PC-3 (cell line): ENCODE results near the gene ZNF678. TPM values are rescaled to one million over a fixed set of nuclear protein-coding genes. Genes with fewer than 3 reads are reported as not detected.

Experiments used
- ATAC-seq: fragments of 200-7000 bp; cut with Tn5 transposase; 2 replicates; pipeline ENCODE4 v1.9.1; 2020; ENCODE audit warnings: mild to moderate bottlenecking, moderate library complexity
- BruUV-seq: library from RNA; stranded (reverse); fragments of 400-500 nt; replicated peaks from 2 replicates; lab custom pipeline; 2021; lab: Mats Ljungman, UMichigan
- CTCF ChIA-PET: fragments of 300-600 bp; sonication (Branson Sonifier 250); formaldehyde crosslinking; loops from one replicate; lab custom pipeline; 2022; ENCODE audit warnings: antibody characterized with exemption; lab: Charles Lee
- POLR2A ChIA-PET: fragments of 300-600 bp; sonication (Branson Sonifier 250); formaldehyde crosslinking; loops from one replicate; lab custom pipeline; 2022; ENCODE audit warnings: antibody characterized with exemption; ENCODE audit not compliant: unreplicated experiment; lab: Charles Lee
- DNase-seq: peaks from one replicate; pipeline ENCODE4 v3.0.0-alpha.2; 2015
- H2AFZ ChIP-seq: fragments of 300-600 bp; sonication (generic); 2 replicates; pipeline ENCODE4 v1.6.0; 2016; ENCODE audit warnings: antibody characterized with exemption, low read length
- H3F3A ChIP-seq: fragments of 300-600 bp; sonication (generic); one replicate; pipeline ENCODE4 v1.6.0; 2017; ENCODE audit warnings: antibody characterized with exemption, low read length, control low read depth, mild to moderate bottlenecking; ENCODE audit not compliant: unreplicated experiment
- H3K27ac ChIP-seq: fragments of 300-600 bp; sonication (generic); 2 replicates; pipeline ENCODE4 v1.5.1; 2016; ENCODE audit warnings: mild to moderate bottlenecking, low read length
- H3K27me3 ChIP-seq: fragments of 300-600 bp; sonication (generic); 2 replicates; pipeline ENCODE4 v1.6.1; 2016; ENCODE audit warnings: low read length, mixed read lengths
- H3K36me3 ChIP-seq: fragments of 300-600 bp; sonication (generic); 2 replicates; pipeline ENCODE4 v1.6.1; 2016; ENCODE audit warnings: low read depth, mixed run types, low read length, mixed read lengths
- H3K4me1 ChIP-seq: fragments of 300-600 bp; sonication (generic); 2 replicates; pipeline ENCODE4 v1.5.1; 2016; ENCODE audit warnings: low read length; ENCODE audit not compliant: insufficient read depth
- H3K4me2 ChIP-seq: fragments of 300-600 bp; sonication (generic); 2 replicates; pipeline ENCODE4 v1.6.0; 2016; ENCODE audit warnings: low read length
- H3K4me3 ChIP-seq: fragments of 300-600 bp; sonication (generic); 2 replicates; pipeline ENCODE4 v1.5.1; 2016; ENCODE audit warnings: mild to moderate bottlenecking, low read length, mixed read lengths
- H3K79me2 ChIP-seq: fragments of 300-600 bp; sonication (generic); 2 replicates; pipeline ENCODE4 v1.6.1; 2017; ENCODE audit warnings: low read length, mixed read lengths
- H3K9ac ChIP-seq: fragments of 300-600 bp; sonication (generic); 2 replicates; pipeline ENCODE4 v1.6.0; 2016; ENCODE audit warnings: mild to moderate bottlenecking, low read length
- H3K9me2 ChIP-seq: fragments of 300-600 bp; sonication (generic); replicated peaks from 2 replicates; pipeline ENCODE4 v1.6.1; 2016; ENCODE audit warnings: mixed run types, low read length, mixed read lengths
- H3K9me3 ChIP-seq: fragments of 300-600 bp; sonication (generic); 2 replicates; pipeline ENCODE4 v1.6.1; 2016; ENCODE audit warnings: low read length, mixed read lengths
- H4K20me1 ChIP-seq: fragments of 300-600 bp; sonication (generic); 2 replicates; pipeline ENCODE4 v1.6.1; 2016; ENCODE audit warnings: low read length, mixed read lengths
- CTCF ChIP-seq: fragments of 300-600 bp; sonication (generic); conservative IDR thresholded peaks from 2 replicates; pipeline ENCODE4 v1.5.1; 2017; ENCODE audit warnings: antibody characterized with exemption, low read depth, mild to moderate bottlenecking, low read length
- EZH2 ChIP-seq: fragments of 300-600 bp; sonication (generic); IDR thresholded peaks from one replicate; pipeline ENCODE4 v1.6.1; 2017; ENCODE audit warnings: antibody characterized with exemption, mild to moderate bottlenecking, low read length; ENCODE audit not compliant: unreplicated experiment
- EZH2phosphoT487 ChIP-seq: fragments of 300-600 bp; sonication (generic); IDR thresholded peaks from 2 replicates; pipeline ENCODE4 v1.6.1; 2018; ENCODE audit warnings: mild to moderate bottlenecking, antibody characterized with exemption, low read length, borderline replicate concordance
- intact Hi-C: fragments of 100-400 bp; cut with micrococcal nuclease; formaldehyde crosslinking; loops from 2 replicates; pipeline ENCODE4 v1.9.0; 2023
- total RNA-seq: library from RNA; depleted of rRNA; stranded (reverse); fragments of >200 nt; gene quantifications from 2 replicates; pipeline ENCODE4 v1.2.3, GENCODE V29; 2014

The ZNF678 gene
- total RNA-seq, 1 experiment from 2014 or later = 22.6 TPM

GRCh38 chr1:227544067-227545050 is 19.0 kb upstream of the ZNF678 start:
- Histone ChIP-seq H3K36me3 (no peaks in the 10 kb centered on the region), H3F3A (no peaks in the 10 kb centered on the region), H3K4me2 (no peak overlapping the region), H3K27ac (no peak overlapping the region), H2AFZ (no peak overlapping the region), H3K79me2 (no peaks in the 10 kb centered on the region), H3K4me1 (peaks cover 10% of the 10 kb centered on the region; the same call in 1 of the 2 replicates), H3K9me3 (no peaks in the 10 kb centered on the region), H4K20me1 (no peaks in the 10 kb centered on the region), H3K9me2 (no peaks in the 10 kb centered on the region), H3K4me3 (no peak overlapping the region), H3K9ac (no peak overlapping the region), H3K27me3 (no peaks in the 10 kb centered on the region)
- ATAC-seq (no peak), DNase-seq (no peak)
- ChIA-PET CTCF (interaction anchor here (0.6 kb wide), 1 partner anchor 409 kb away, joined by 4 read pairs; no protein-coding TSS in a partner anchor), POLR2A (no interaction called here)
- TF ChIP-seq EZH2phosphoT487 (no peak), EZH2 (no peak)
- intact Hi-C loops = loop anchor here (10.0 kb wide), 2 partner anchors 180 to 400 kb away; partner anchors contain the start of gene WNT9A
- no TSS peak for BruUV-seq

- intact Hi-C loops = loop anchor here (10.0 kb wide), 2 partner anchors 179 to 399 kb away; partner anchors contain the start of gene WNT9A
- CTCF ChIA-PET = no interaction called here
Observed at GRCh38 chr1:227545361-227545760, 18.0 kb upstream of the ZNF678 start.

More at GRCh38 chr1:227545361-227545760, 18.0 kb upstream of the ZNF678 start:
- H4K20me1 ChIP-seq = no peaks in the 10 kb centered on the region
- H3K9ac ChIP-seq = no peak overlapping the region
- TF ChIP-seq CTCF = no peak
- no peak for TF ChIP-seq EZH2phosphoT487
- no peak for TF ChIP-seq EZH2
- no peak overlapping the region for H2AFZ ChIP-seq
- no peak overlapping the region for H3K27ac ChIP-seq
- no peaks in the 10 kb centered on the region for H3F3A ChIP-seq
- ATAC-seq = no peak
- no peaks in the 10 kb centered on the region for H3K79me2 ChIP-seq
- no peak for DNase-seq
- H3K4me3 ChIP-seq = no peak overlapping the region
- no peaks in the 10 kb centered on the region for H3K36me3 ChIP-seq
- no TSS peak for BruUV-seq
- H3K9me2 ChIP-seq = no peaks in the 10 kb centered on the region
- no peaks in the 10 kb centered on the region for H3K27me3 ChIP-seq
- H3K9me3 ChIP-seq = no peaks in the 10 kb centered on the region
- H3K4me2 ChIP-seq = no peak overlapping the region
- peaks cover 10% of the 10 kb centered on the region; the same call in 1 of the 2 replicates for H3K4me1 ChIP-seq
- POLR2A ChIA-PET = no interaction called here
